Epidermal melanocyte (primary cell): ENCODE results near the gene PMVK.

Source experiments
- DNase-seq: peaks from one replicate; pipeline ENCODE4 v3.0.0; 2011; ENCODE audit warnings: low spot score; ENCODE audit not compliant: insufficient read length

Gene PMVK

DNA sequence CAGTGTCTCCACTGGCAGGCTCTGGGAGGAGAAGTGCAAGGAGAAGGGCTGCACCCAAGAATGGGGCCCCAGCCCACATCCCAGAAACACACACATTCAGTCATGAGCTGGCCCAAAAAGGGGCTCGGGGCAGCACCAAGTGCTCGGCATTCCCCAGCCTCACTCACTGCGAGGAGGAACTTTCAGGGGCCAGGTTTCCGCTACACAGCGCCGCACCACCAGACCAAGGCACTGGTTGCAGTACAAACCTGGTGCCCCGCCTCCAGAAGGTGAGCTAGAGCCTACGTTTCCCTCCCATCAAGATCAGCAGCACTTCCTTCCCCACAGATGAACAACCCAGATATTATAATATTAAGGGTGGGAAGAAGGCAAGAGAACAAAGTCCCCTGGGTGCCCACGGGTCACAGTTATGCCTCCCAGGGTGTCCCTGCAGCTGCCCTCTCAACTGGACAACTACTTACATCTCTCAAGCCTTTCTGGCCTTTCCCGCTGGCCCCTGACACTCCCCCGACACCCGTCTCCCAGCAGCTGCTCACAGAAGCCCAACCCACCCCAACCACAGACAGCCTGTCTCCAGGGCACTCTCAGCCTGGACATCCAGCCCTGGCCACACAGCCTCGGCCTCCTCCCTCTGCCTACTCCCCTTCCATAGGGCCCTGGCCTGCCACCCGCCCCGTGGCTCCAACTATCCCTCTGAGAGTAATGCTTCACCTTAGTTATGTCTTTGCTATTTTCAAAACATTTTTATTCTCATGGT, 15.6 kb upstream of the PMVK start:
- DNase-seq, result no peak

DNA sequence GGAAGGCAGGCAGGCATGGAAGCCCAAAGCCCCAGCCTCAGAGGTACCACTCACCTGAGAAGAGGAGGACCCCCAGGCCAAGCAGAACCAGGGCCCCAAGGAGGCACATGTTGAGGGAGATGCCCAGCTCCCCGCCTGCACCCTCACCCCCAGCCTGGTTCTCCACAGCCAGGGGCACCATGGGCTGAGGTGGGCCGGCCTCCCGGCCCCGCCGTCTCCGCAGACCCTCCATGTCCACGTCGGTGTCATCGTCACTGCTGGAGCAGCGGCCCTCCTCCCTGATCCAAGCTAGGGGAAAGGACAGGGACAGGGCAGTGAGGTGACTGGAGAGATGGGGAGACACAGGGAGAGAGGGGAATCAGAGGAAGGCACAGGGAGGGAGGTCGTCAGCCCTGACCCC, 11.6 kb upstream of the PMVK start:
- DNase-seq, result no peak

GRCh38 chr1:154945962-154946850, 9.7 kb upstream of the PMVK start:
- no peak for DNase-seq

- no peak for DNase-seq
Observed at GRCh38 chr1:154945160-154945961, 8.8 kb upstream of the PMVK start.

DNA sequence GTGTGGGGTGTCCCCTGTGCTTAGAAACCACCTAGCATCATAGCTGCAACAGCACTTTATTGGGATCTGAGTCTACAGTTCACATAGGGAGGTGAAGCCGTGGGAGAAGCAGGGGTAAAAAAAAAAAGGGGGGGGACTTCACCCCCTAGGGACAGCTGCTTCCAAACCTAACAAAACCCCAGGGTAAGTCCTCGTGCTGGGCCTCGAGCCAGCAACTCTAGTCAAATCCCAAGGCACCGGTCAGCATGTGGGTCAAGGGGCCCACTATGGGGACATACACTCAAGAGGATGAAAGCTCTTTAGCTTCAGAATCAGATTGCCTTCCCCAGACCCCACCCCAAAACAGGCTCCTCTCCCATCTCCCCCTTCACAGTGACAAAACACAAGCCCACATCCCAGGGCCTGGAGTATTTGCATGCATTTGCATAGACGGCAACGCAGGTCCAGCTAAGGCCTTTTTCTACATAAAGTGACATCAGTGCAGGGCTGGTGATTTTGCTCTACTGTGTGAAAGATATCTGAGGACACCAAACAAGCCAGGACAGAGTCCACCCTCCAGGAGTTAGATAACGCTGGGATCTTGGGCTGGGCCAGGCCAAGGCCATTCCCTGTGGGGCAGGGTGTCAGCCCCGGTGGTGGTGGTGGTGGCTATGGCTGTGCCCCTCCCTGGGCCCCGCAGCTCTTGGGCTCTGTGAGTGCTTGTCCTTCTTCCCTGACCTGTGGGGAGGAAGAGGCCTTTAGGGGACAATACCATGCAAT, 8.1 kb upstream of the PMVK start:
- DNase-seq, result no peak

DNA sequence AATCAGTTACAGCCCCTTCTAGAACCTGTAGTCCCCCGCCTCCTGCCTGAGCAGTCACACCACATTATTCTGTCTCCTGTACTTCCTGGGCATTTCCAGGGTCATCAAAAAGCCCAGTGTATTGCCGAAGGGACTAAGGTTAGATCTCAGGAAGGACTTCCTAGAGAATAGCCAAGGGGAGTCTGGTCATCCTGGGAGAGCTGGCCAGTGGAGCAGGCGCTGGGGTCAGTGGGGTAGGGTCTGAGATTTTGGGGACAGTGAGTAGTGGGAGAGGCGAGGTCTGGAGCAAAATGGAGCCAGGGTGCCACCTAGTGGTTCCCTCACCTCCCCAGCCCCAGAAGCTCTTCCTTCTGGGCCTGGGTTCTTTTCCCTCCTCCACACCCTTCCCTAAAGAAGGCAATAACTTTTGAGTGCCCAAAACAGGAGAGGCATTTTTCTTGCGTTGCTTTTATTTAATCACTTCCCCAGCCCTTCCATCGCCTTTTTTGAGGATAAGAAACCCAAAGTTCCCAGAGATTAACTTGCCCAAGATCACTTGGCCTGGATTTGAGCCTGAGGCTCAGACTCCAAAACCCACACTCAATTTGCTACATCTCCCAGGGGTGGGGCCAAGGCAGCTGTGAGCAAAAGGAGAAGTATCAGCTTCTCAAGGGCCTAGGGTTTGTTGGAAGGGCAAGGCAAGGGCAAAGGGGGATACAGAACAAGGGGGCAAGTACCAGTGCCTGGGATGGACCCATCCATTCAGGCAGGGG, 7.3 kb upstream of the PMVK start:
- DNase-seq, result peak; percentile 53

GRCh38 chr1:154941333-154942013, 5.0 kb upstream of the PMVK start:
- no peak for DNase-seq

DNA sequence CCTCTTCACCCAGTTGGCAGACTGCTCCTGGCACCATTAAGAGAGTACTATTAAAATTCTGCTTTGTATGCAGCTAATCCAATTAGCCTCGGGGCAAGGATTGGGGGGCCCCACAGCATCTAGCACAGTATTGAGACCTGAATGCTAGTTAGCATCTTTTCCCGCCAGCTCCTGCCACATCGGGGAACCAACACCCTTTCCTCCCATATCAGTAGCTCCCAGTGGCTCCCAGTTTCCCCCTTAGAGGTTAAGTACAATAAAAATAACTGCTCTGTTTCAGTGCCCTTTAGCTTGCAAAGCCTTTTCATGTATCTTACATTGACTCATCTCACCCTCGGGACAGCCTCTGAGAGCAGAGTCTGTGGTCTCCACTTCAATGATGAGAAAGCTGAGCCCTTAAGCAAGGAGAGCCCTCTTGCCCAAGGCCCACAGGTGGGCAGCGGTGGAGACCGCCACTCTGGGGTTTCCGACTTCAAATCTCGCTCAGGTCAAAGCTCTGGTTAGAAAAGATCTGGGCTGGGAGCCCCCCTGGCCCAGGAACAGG, 4.2 kb upstream of the PMVK start:
- DNase-seq, result no peak

DNA sequence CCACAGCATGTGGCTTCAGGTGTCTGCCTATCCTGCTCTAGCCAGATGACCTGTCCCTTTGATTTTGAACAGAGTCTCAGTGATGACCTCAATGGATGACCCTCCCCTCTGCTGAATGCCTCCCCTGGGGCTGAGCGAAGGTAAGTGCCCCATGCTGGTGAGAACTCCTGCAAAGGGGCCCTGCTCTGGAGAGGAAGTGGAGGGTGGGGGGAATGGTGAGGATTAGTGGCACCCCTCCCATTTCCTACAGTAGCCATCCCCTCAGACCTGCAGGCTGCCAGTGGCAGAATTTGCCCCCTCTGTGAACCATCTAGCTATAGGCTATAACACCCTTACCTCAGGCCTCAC, 3.7 kb upstream of the PMVK start:
- no peak for DNase-seq

DNA sequence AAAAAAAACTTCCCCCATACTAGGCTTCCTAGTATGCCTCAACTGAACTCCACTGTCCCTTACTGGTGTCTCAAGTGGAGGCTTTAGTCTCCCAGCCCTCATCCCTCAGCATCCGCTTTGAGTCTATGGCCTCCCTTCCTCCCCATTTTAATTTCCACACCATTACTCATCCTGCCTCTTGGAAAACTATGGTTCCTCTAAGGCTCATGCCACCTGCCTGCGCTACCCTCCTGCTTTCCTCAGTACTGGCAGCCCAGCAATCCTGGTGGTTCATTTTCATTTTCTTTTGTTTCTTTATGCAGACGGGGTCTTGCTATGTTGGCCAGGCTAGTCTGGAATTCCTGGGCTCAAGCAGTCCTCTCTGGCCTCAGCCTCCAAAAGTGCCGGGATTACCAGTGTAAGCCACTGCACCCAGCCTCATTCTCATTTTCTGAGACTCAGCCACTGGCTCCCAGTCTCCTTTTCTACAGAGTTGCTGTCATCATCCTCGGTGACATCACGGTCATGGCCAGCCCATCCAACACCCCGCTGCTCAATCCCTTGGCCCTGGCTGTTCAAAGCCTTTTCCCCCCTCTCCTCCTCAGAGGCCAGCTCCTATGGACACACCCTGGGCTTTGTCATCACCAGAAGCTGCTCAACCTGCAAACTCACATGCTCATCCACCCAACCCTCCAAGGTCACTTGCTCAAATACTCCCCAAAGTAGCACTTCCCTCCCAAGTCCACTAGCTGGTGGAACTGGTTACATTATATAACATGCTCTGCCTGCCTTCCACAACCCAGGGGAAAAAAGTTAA, 2.3 kb upstream of the PMVK start:
- no peak for DNase-seq

GRCh38 chr1:154937988-154938386, 1.5 kb upstream of the PMVK start:
- no peak for DNase-seq

DNA sequence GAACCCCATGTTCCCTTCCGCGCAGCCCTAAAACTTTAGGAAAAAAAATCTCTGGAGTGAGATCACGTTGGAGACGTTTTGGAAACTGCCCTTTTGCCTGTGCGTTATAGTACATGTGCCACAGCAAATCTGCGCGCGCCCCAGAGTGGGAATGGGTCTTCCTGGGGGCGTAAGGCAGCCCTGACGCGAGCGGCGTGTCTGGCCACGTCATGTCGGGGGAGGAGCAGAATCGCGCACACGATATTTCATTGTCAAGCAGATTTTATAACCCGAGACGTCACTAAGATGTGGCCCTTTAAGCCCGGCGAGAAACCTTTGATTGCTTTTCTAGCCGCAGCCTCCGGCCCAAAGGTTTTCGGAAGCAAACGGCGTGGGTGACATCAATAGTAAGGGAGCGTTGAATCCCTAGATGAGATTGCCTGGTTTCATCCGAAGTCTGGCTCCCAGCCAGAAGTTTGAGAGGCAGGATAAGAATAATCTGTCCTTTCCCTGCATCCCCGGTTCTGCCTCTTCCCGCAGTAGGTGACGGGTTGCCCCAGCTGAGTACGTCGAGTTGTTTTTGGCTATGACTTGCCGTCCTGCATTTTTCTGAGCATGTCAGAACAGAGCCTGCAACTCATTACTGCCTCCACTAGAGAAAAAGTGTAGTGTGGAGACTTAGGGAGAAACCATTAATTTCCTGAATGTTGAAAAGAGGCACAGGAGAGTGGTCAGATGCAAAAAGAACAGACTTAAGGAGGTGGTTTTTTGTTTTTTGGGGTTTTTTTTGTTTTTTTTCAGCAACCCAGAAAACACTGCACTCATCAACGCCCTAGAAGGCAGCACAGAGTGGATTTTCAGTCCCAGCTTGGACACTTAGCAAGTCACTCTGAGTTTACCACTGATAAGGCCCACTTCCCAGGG, 817 bp upstream of the PMVK start:
- DNase-seq, result peak; percentile 90

GRCh38 chr1:154935749-154936554, 567 bp downstream of the PMVK start:
- DNase-seq, result no peak

DNA sequence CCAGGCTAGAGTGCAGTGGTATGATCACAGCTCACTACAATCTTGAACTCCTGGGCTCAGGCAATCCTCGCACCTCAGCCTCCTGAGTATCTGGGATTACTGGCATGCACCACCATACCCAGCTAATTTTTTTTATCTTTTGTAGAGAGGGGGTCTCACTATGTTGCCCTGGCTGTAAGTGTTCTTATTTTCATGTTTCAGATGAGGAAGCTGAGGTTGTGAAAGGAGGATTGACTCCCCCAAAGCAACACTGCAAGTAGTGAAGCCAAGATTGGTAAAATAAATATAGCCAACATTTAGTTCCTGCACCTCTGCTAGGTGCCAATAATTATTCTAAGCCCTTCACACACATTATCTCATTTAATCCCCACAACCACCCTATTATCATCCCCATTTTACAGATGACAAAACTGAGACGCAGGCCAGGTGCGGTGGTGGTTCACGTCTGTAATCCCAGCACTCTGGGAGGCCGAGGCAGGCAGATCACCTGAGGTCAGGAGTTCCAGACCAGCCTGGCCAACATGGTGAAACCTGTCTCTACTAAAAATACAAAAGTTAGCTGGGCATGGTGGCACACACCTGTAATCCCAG, 2.1 kb downstream of the PMVK start:
- DNase-seq, result no peak

DNA sequence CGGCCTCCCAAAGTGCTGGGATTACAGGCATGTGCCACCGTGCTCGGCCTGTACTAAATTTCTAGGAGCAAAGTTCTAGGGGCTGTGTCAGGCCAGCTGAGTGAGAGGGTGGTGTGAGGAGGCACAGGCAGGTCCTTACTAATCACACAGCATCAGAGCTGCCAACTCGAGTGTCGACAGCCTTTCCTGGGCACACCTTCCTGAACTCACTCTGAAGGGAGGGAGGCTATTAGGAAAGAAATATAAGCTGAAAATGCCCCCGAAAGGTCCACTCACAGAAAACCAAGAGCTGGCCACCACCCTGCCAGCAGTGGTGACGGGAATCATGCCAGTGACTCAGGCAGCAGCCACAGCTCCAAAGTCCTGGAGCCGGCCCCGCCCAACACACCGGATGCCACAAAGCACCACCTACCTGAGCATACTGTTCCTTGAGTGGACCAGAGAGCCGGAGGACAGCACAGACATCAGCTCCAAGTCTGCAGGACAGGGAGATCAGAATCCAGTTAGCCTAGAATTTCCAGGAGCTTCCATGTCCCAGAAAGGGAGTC, 4.5 kb downstream of the PMVK start:
- no peak for DNase-seq

GRCh38 chr1:154926201-154926600, 10.3 kb downstream of the PMVK start:
- no peak for DNase-seq
